Skin of body (tissue), 2 donors: ENCODE results near the gene GGT6. TPM values are rescaled to one million over a fixed set of nuclear protein-coding genes. Genes with fewer than 3 reads are reported as not detected.

Source experiments
- DNase-seq: peaks from one replicate; lab custom pipeline; 2025; lab: John Stamatoyannopoulos, UW
- total RNA-seq: library from RNA; depleted of rRNA; stranded (reverse); fragments of >200 nt; gene quantifications from one replicate; pipeline ENCODE4 v1.2.3, GENCODE V29; 2014

The GGT6 gene
- total RNA-seq, 1 donor from 2014 or later, result 6.1 TPM

GRCh38 chr17:4551796-4552525, 8.4 kb downstream of the GGT6 start:
- DNase-seq, result no peak

GRCh38 chr17:4551141-4551540, 9.2 kb downstream of the GGT6 start:
- DNase-seq, result no peak

- no peak for DNase-seq
Measured at GRCh38 chr17:4550534-4551039, 9.8 kb downstream of the GGT6 start.

- no peak for DNase-seq
Measured at GRCh38 chr17:4549781-4550533, 10.4 kb downstream of the GGT6 start.

- no peak for DNase-seq
Measured at GRCh38 chr17:4548721-4549531, 11.5 kb downstream of the GGT6 start.

- no peak for DNase-seq
Measured at GRCh38 chr17:4548061-4548461, 12.3 kb downstream of the GGT6 start.

- DNase-seq, result no peak
Measured at GRCh38 chr17:4547118-4547906, 13.1 kb downstream of the GGT6 start.

- DNase-seq, result no peak
Measured at GRCh38 chr17:4545217-4545951, 15.0 kb downstream of the GGT6 start.

- no peak for DNase-seq
Measured at GRCh38 chr17:4544951-4545216, 15.5 kb downstream of the GGT6 start.

GRCh38 chr17:4544135-4544950, 16.0 kb downstream of the GGT6 start:
- DNase-seq, result no peak

GRCh38 chr17:4543557-4544026, 16.8 kb downstream of the GGT6 start:
- no peak for DNase-seq

- no peak for DNase-seq
Measured at GRCh38 chr17:4542726-4543191, 17.6 kb downstream of the GGT6 start.

GRCh38 chr17:4542003-4542725, 18.2 kb downstream of the GGT6 start:
- DNase-seq, result no peak

GRCh38 chr17:4541328-4542002, 18.9 kb downstream of the GGT6 start:
- DNase-seq, result no peak

- no peak for DNase-seq
Measured at GRCh38 chr17:4540687-4541327, 19.6 kb downstream of the GGT6 start.

GRCh38 chr17:4540224-4540651, 20.1 kb downstream of the GGT6 start:
- DNase-seq, result no peak

GRCh38 chr17:4539576-4540223, 20.7 kb downstream of the GGT6 start:
- DNase-seq, result no peak
